RCC 7860 (cell line): Measurements from ENCODE around the gene ZNF581.

Experiments
- DNase-seq: peaks from one replicate; pipeline ENCODE4 v3.0.0-alpha.2; 2015; ENCODE audit warnings: low spot score
- FAIRE-seq: peaks from 2 replicates; lab custom pipeline; 2012; peaks lifted over from hg19 to GRCh38; lab: Jason Lieb, UNC

The ZNF581 gene, protein sequence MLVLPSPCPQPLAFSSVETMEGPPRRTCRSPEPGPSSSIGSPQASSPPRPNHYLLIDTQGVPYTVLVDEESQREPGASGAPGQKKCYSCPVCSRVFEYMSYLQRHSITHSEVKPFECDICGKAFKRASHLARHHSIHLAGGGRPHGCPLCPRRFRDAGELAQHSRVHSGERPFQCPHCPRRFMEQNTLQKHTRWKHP

DNA sequence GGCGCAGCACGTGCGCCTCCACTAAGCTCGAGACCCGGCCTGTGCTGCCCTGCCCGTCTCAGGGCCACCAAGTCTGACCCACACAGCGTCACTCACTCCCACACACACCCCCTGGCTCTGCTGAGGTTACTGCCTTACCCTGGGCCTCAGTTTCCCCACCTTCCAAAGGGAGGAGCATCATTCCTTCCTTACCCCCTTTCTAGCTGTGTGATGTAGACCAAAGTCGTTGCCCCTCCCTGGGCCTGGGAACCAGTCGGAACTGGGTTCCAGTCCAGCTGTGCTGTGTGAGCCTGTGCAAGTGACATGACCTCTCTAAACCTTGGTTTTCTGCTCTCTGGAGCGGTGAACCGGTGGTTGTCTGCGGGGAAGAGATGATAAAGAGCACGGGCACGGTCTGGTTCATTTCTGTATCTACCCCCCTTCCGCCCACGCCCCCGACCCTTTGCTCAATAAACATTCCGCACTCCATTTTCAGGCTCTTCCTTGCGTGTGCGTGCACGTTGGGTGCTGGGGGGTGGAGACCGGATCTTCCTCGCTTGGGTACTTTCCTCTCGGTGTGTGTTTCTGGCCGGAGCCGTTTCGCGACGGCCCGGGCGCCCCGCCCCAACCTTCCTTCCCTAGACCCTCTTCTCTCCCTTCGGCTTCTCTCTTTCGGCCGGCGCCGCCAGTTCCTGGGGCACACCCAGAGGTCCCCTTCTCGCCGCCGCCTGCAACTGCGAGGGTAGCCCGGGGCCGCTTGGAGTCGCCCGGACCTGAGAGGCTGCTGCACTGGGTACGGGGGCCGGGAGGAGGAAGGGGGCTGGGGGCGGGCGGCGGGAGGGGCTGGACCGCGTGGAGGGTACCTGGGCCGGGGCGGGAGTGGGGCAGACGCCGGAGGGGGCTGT lies at the start of gene ZNF581:
TSS of gene ZNF581 (plus strand) at position 647 of the 884 bp plus-strand sequence. CDS start 923 bp downstream, outside the sequence.
- DNase-seq (peak; percentile 59), FAIRE-seq (no peak)

- DNase-seq (no peak), FAIRE-seq (no peak)
Measured at GRCh38 chr19:55594996-55595545, 48.4 kb upstream of the ZNF581 start.

DNA sequence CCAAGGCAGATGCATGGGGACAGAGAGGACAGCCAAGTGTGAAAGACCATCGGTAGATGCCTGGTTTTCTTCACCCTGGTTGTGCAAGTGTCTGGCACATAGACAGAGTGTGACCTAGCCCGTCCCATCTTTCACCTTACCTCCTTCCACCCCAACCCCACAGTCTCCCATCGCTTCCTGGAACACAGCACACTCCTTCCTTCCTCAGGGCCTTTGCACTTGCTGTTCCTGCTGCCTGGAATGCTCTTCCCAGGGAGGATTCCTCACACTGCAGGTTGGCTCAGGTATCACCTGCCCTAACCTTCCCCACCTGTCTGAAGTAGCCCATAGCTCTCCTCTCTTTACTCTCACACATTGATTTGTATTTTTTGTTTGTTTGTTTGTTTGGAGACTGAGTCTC lies 47.1 kb upstream of the ZNF581 start:
- no peak for FAIRE-seq
- no peak for DNase-seq

DNA sequence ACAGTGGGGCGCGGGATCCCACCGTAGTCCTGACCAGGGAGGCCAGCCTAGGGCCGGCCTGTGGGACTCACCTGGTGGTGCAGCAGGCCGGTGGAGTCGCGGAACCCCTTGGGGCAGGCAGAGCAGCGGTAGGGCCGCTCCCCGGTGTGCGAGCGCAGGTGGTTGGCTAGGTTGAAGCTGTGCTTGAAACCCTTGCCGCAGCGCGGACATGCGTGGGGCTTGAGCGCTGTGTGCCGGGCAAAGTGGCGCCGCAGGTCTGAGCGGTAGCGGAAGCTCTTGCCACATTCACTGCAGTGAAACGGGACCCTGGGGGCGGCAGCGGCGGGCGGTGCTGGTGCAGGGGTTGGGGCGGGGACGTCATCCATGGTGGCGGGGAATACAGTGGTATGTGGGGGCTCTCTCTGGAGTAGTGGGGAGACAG lies 45.9 kb upstream of the ZNF581 start:
- DNase-seq (no peak), FAIRE-seq (no peak)

DNA sequence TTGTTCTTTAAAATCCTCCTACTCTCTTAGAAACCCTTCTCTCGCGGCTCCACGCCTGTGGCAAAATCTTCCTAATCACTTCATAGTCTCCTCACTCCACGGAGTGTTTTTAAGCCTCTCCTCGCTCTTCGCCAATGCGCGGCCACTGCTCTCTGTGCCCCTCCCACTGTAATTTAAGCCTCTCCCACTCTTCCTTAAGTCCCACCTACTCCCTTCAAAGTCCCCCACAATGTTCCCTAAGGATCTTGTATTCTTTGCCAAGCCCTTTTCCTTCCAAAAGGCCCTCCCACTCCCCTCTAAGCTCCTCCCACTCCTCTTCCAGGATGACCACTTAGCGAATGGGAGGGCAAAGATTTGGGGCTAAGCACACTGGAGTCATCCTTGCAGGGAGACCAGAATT lies 45.4 kb upstream of the ZNF581 start:
- DNase-seq (no peak), FAIRE-seq (no peak)

DNA sequence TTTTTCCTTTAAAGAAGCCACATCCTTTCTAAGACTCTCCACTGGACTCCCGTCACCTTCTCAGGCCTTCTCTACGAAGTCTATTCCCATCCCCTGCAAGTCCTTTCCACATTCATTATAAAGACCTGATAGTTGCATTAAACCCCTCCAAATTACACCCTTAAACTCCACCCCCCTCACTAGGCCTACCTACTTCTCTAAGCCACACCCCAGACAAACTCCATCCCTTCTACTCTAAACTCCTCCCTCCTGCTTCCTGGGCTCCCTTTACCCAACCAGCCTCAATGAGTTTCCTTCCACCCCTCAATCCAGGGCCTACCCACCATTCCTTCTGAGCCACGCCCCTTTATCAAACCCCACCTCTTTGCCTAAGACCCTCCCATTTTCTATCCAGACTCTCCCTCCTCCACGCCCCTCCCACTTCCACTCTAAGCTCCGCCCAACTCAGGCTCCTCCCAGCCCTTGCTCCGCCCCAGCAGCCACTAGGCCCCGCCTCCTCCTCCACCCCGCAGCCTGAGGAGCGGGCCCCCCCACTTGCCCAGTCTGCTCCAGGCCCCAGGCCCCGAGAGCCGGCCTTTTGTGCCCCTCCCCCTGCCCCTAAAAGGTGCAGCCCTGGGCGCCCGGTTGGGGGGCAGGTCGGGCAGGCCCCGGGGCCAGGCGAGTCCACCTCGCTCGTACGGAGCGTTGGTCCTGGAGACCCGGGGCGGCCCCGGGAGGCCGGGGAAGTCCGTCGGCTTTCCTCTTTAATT lies 44.6 kb upstream of the ZNF581 start:
- peak; percentile 75 for FAIRE-seq
- DNase-seq = peak; percentile 76

GRCh38 chr19:55599468-55599841 lies 44.0 kb upstream of the ZNF581 start, which contains the start of gene FIZ1:
FIZ1 (minus strand) TSS chr19:55599517; CDS start chr19:55597865, 1,652 bp downstream.
- peak; percentile 35 for FAIRE-seq
- peak; percentile 82 for DNase-seq

- no peak for FAIRE-seq
Measured at GRCh38 chr19:55599842-55600661, 43.4 kb upstream of the ZNF581 start, which contains the start of gene ZNF524. ZNF524 (plus strand) TSS chr19:55600288; CDS start chr19:55602113, 1,825 bp downstream.

GRCh38 chr19:55600662-55601028 lies 42.8 kb upstream of the ZNF581 start:
- DNase-seq = no peak
- FAIRE-seq = no peak

More at GRCh38 chr19:55599842-55600661, 43.4 kb upstream of the ZNF581 start, which contains the start of gene ZNF524:
- DNase-seq = peak; percentile 51

DNA sequence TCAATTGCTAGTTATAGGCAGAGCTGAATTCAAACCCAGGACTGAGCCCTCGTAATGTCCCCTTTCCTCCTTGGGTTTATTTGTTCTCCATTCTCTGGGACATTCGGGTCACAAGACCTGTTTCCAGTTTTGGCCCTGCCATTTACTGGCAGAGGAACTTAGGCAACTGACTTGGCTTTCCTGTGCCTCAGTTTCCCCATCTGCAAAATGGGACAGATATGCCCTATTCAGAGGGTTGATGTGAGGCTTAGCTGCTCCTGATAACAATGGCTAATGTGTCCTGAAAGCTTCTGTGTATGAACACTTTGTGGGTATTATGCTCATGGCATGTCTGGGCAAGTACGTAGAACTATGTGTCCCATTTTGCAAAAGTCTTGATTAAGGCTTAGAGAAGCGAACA lies 42.4 kb upstream of the ZNF581 start:
- no peak for DNase-seq
- no peak for FAIRE-seq

DNA sequence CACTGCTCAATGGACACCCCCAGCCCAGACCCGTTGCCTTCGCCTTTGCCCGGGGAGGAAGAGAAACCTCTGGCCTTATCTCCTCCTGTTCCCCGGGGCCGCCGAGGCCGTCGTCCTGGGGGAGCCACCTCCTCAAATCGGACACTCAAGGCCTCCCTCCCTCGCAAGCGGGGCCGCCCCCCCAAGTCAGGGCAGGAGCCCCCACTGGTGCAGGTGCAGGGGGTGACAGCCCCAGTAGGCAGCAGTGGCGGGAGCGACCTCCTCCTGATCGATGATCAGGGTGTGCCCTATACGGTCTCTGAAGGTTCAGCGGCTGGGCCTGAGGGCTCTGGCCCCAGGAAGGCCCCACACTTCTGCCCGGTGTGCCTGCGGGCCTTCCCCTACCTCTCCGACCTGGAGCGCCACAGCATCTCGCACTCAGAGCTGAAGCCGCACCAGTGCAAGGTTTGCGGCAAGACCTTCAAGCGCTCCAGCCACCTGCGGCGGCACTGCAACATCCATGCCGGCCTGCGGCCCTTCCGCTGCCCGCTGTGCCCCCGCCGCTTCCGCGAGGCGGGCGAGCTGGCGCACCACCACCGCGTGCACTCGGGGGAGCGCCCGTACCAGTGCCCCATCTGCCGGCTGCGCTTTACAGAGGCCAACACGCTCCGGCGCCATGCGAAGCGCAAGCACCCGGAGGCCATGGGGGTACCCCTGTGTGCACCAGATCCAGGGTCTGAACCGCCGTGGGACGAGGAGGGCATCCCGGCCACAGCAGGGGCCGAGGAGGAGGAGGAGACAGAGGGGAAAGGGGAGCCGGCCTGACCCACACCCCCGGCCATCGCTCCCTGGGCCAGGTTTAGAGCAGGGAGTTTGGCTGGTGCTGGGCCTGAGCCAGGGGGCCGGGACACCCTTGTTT lies 41.1 kb upstream of the ZNF581 start:
- FAIRE-seq (no peak), DNase-seq (no peak)

DNA sequence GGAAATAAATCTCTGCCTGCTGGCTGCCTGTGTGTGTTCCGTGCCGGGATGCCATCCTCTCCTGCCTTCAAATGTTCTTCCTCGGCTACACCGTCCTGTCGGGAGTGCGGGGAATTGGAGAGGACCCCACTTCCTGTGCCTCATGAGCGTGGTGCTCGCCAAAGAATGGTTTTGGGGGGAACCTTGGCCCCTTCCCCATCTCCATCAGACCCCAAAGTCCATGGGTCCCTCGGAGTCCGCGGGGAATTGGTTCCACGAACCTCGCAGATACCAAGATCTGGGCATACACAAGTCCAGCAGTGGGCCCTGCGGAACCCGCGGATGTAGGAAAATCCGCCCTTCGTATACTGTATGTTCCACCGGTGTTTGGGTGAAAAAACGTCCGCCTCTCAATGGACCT lies 40.3 kb upstream of the ZNF581 start:
- FAIRE-seq (no peak), DNase-seq (no peak)

DNA sequence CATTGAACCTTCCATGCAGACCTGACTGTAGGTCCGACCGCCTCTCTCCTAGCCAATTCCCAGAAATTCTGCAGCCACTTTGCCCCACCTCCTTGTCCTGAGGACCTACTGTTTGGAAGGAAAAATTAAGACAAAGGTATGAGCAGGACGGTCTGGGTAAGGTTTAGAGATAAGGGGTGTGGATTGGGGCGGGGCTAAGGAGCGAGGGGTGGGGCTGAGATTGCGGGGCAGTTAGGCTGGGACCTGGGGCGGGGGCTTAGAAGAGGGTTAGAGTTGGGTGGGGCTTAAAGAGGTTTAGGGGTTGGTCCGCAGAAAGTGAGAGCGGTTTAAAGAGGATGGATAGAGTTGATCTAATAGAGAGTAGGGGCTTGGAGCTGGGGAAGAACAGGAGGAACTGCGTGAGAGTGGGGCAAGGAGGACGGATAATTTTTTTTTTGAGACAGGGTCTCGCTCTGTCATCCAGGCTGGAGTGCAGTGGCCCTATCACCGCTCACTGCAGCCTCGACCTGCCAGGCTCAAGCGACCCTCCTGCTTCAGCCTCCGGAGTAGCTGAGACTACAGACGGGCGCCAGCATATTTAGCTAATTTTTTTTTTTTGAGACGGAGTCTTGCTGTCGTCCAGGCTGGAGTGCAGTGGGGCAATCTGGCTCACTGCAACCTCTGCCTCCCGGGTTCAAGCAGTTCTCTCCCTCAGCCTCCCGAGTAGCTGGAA lies 39.7 kb upstream of the ZNF581 start:
- FAIRE-seq (no peak), DNase-seq (no peak)

- peak; percentile 89 for DNase-seq
- FAIRE-seq = no peak
Measured at GRCh38 chr19:55605207-55605636, 38.2 kb upstream of the ZNF581 start.

- peak; percentile 38 for FAIRE-seq
- DNase-seq = peak; percentile 72
Measured at GRCh38 chr19:55605637-55606470, 37.6 kb upstream of the ZNF581 start, which contains the start of gene ZNF865. ZNF865 (plus strand) TSS chr19:55605647; CDS start chr19:55613619, 7,972 bp downstream.

GRCh38 chr19:55606471-55606787 lies 37.0 kb upstream of the ZNF581 start:
- FAIRE-seq (no peak), DNase-seq (no peak)

GRCh38 chr19:55606817-55607216 lies 36.6 kb upstream of the ZNF581 start:
- no peak for FAIRE-seq
- no peak for DNase-seq

GRCh38 chr19:55609326-55609725 lies 34.1 kb upstream of the ZNF581 start:
- no peak for FAIRE-seq
- DNase-seq = no peak
